Smooth muscle cell of the brain vasculature (primary cell): Measurements from ENCODE around the gene MYL1.

Source experiments
- DNase-seq: peaks from one replicate; pipeline ENCODE4 v3.0.0-alpha.2; 2012; ENCODE audit warnings: low read depth, low spot score

The MYL1 gene

DNA sequence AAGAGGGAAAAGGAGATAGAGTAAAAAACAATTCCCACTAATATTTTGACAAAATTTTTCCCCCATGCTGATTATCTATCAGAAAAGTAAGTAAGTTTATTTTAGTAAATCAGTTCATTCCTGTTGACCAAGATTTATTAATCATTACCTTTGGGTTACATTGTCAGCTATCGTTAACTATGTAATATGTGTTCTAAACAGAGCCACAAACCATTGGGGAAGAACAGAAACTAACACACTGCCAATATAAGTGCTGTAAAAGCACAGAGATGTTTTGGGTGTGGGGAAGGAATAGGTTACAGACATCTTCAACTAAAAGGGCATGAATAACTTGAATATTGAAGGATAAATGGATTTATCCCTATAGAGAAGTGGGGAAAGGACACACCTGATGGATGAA is 47.3 kb downstream of the MYL1 start:
- no peak for DNase-seq

DNA sequence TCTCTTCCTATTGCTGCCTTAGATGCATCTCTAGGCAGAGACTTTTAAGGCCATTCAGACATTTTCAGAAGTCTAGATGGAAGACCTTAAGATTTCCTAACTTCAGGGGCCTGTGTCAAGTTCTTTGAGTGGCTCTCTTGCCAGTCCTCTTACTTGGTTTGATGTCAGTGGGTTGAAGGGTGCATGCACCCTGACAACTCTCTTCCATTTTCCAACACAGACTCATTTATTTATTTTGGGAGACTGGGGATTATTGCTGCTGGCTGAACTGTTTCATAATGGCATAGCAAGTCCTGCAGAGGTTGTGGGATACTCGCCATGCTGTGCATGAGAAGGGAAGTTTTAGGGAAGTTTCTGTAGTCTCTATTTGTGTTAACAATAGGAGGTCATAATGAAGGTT is 50.7 kb downstream of the MYL1 start:
- DNase-seq: no peak

DNA sequence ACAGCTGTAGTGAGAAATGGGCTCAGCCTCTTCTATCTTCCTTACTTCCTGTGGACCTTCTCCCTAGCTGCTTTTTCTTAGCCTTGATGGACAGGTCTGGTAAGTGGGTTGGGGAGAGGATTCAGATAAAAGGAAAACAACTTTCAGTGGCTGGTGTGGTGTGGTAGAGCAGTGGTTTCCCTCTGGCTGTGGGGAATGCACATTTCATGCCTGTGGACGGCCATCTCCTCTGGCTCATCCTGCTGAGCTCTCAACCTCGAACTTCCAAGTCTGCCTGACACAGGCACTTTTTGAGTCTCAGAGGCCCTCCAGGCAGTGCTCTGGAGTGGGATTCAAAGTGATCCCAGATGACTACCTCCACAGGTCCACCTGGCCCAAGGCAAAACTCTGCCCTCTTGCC is 51.1 kb downstream of the MYL1 start:
- no peak for DNase-seq

DNA sequence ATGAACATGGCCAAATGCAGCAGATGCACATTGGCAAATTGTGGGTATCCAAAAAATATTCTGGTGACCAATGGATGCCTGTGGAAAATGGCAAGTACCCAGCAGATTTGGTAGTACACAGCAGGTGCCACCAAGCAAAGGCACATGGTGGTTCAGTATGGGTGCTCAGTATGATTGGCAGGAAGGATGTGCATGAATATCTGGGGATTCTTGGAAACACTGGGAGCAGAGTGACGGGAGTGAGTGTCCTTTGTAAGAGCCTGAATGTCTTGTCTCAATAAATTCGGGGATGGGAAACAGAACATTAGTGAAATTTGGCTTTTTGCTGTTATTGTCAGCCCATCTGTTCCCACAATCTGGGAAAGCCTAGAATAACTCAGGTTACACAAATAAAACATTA is 52.9 kb downstream of the MYL1 start:
- DNase-seq: no peak

DNA sequence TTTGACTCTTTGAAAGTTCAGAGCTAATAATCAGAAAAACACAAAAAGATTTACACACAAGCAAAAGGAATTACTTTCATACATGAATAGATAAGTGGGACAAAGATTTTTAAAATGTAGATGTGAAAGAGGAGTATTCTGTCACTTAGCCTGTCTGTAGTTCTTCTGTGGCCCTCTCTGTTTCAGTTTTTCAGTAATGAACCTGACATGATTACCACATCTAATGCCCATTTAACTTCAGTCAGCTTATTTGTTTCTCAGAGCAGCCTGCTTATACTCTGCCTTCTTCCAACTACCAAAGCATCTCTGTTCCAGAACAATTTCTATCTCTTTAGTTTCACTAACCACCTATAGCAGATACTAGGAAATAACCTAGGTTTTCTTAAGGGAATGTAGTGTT is 55.3 kb downstream of the MYL1 start:
- no peak for DNase-seq

DNA sequence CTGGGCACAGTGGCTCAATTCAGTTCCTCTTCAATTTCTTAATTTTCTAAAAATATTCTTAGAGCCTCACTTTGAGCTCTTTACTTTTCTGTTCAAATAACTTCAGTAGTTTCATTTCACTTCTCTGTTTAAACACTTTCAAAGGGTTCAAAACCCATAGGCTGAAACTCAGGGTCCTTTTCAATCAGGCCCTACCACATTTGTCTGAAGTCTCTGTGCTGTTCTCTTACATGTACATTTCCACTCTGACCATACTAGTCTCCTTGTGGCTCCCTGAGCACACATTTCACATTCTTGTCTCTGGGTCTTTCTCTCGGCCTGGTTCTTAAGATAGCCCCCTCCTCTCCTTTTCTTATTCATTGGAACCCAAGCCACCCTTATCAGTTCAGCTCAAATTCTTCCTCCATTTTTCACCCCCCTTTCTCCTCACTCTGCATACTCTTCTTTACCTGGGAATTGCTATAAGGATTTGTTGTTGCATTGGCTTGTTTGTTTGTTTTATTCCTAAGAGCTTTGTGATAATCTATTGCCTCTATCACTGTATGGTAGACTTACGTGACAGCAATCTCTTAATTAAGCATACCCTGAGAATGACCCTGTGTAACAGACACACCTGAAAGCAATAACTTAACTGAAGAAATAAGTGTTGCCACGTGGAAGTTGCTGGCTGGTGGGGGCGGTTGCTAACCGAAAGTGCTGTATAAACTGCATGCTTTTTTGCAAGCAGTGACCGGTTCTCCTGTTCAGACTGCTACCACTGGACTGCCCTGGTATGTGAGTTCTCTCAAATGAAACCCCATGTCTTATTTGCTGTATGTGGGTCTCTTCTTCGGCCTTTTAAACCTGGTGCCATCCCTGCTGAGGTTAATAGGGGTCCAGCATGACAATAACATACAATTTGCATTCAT is 62.0 kb downstream of the MYL1 start:
- DNase-seq: no peak

DNA sequence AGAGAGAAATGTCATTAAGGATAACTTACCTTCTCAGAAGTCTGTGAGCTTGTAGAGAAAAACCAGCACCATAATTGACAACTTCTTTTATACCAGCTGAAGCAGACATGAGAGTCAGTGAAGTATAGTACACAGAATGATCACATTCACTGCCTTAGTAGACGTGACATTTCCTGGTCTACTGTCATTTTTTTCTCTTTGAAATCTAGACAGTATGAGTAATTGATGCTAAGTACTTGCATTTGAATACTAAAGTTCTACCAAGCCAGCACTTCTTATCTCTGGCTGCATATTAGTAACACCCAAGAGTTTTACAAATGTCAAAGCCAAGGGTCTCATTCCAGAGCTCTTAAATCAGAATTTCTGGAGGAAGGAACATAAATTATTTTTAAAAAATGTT is 64.4 kb downstream of the MYL1 start:
- no peak for DNase-seq
